Neural cell (in vitro differentiated cells): Measurements from ENCODE around the gene CPAMD8.

Experiments used
- CTCF ChIP-seq: fragments of 450-650 bp; IDR thresholded peaks from 2 replicates; pipeline ENCODE4 v1.5.1; 2014; ENCODE audit warnings: antibody characterized with exemption, mild to moderate bottlenecking, moderate library complexity; ENCODE audit not compliant: poor library complexity, severe bottlenecking
- EP300 ChIP-seq: fragments of 450-650 bp; conservative IDR thresholded peaks from 2 replicates; pipeline ENCODE4 v1.6.1; 2014; ENCODE audit warnings: antibody characterized with exemption, mild to moderate bottlenecking, moderate library complexity; ENCODE audit not compliant: poor library complexity, severe bottlenecking
- EZH2 ChIP-seq: fragments of 200-600, 300-800 bp; shearing (Covaris generic), sonication (generic); IDR thresholded peaks from 2 replicates; pipeline ENCODE4 v1.6.1; 2014; ENCODE audit warnings: antibody characterized with exemption, low read length, borderline replicate concordance, mild to moderate bottlenecking; ENCODE audit not compliant: insufficient read depth, poor library complexity, severe bottlenecking
- MXI1 ChIP-seq: fragments of 450-650 bp; conservative IDR thresholded peaks from 2 replicates; pipeline ENCODE4 v1.6.1; 2014; ENCODE audit warnings: antibody characterized with exemption, mild to moderate bottlenecking; ENCODE audit not compliant: poor library complexity, severe bottlenecking
- POLR2AphosphoS5 ChIP-seq: IDR thresholded peaks from 2 replicates; pipeline ENCODE4 v1.6.1; 2012
- RAD21 ChIP-seq: fragments of 450-650 bp; conservative IDR thresholded peaks from 2 replicates; pipeline ENCODE4 v1.6.1; 2014; ENCODE audit warnings: antibody characterized with exemption, mild to moderate bottlenecking, moderate library complexity
- SMC3 ChIP-seq: fragments of 450-650 bp; conservative IDR thresholded peaks from 2 replicates; pipeline ENCODE4 v1.6.1; 2014; ENCODE audit warnings: antibody characterized with exemption, mild to moderate bottlenecking, moderate library complexity; ENCODE audit not compliant: poor library complexity
- TAF1 ChIP-seq: IDR thresholded peaks from 2 replicates; pipeline ENCODE4 v1.6.1; 2012; ENCODE audit warnings: low read depth
- TF ChIP-seq, protein P1 (sequence below): IDR thresholded peaks from 2 replicates; pipeline ENCODE4 v1.6.1; 2012; ENCODE audit warnings: borderline replicate concordance

DNA sequence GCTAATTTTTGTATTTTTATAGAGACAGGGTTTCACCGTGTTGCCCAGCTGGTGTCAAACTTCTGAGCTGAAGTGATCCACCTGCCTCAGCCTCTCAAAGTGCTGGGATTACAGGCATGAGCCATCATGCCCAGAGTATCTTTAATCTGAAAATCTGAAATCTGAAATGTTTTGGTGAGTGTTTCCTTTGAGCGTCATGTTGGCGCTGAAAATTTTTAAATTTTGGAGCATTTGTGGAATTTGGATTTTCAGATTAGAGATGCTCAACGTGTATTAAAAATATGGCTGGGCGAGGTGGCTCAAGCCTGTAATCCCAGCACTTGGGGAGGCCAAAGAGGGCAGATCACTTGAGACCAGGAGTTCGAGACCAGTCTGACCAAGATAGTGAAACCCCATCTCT lies 5.1 kb upstream of the CPAMD8 start:
- TF ChIP-seq CTCF: no peak
- TF ChIP-seq POLR2AphosphoS5: no peak
- no peak for TF ChIP-seq EP300
- TF ChIP-seq RAD21: no peak
- TF ChIP-seq EZH2: no peak
- TF ChIP-seq, protein P1, sequence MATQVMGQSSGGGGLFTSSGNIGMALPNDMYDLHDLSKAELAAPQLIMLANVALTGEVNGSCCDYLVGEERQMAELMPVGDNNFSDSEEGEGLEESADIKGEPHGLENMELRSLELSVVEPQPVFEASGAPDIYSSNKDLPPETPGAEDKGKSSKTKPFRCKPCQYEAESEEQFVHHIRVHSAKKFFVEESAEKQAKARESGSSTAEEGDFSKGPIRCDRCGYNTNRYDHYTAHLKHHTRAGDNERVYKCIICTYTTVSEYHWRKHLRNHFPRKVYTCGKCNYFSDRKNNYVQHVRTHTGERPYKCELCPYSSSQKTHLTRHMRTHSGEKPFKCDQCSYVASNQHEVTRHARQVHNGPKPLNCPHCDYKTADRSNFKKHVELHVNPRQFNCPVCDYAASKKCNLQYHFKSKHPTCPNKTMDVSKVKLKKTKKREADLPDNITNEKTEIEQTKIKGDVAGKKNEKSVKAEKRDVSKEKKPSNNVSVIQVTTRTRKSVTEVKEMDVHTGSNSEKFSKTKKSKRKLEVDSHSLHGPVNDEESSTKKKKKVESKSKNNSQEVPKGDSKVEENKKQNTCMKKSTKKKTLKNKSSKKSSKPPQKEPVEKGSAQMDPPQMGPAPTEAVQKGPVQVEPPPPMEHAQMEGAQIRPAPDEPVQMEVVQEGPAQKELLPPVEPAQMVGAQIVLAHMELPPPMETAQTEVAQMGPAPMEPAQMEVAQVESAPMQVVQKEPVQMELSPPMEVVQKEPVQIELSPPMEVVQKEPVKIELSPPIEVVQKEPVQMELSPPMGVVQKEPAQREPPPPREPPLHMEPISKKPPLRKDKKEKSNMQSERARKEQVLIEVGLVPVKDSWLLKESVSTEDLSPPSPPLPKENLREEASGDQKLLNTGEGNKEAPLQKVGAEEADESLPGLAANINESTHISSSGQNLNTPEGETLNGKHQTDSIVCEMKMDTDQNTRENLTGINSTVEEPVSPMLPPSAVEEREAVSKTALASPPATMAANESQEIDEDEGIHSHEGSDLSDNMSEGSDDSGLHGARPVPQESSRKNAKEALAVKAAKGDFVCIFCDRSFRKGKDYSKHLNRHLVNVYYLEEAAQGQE: no peak
- TF ChIP-seq SMC3: no peak
- TF ChIP-seq TAF1: no peak
- no peak for TF ChIP-seq MXI1
